Epithelial cell of esophagus (primary cell): ENCODE data around the gene ATF7IP.
A peak's percentile ranks its signal among the peaks of the same experiment; 100 is the strongest.

ENCODE experiments used
- DNase-seq: peaks from one replicate; pipeline ENCODE4 v3.0.0; 2010; ENCODE audit warnings: low read depth
- H3K4me3 ChIP-seq: 2 replicates; pipeline ENCODE4 v1.5.1; 2011; ENCODE audit warnings: mild to moderate bottlenecking, low read length, control low read depth
- CTCF ChIP-seq: IDR thresholded peaks from 2 replicates; pipeline ENCODE4 v1.5.1; 2011; ENCODE audit warnings: low read depth, mild to moderate bottlenecking, low read length, control low read depth, inconsistent platforms; ENCODE audit not compliant: insufficient read depth; ENCODE audit errors: missing control alignments

Gene ATF7IP

GRCh38 chr12:14408208-14408607 is 42.7 kb downstream of the ATF7IP start:
- no peak for DNase-seq
- H3K4me3 ChIP-seq = no peak overlapping the region
- no peak for TF ChIP-seq CTCF

GRCh38 chr12:14410177-14410576 is 44.7 kb downstream of the ATF7IP start:
- no peak for TF ChIP-seq CTCF
- H3K4me3 ChIP-seq = no peak overlapping the region
- no peak for DNase-seq

- no peak overlapping the region for H3K4me3 ChIP-seq
- TF ChIP-seq CTCF = no peak
- DNase-seq = peak; percentile 12
Observed at GRCh38 chr12:14410841-14411569, 45.5 kb downstream of the ATF7IP start.

GRCh38 chr12:14416658-14417057 is 51.2 kb downstream of the ATF7IP start:
- DNase-seq = peak; percentile 76
- peak; percentile 37 for TF ChIP-seq CTCF

GRCh38 chr12:14417715-14418114 is 52.2 kb downstream of the ATF7IP start:
- DNase-seq = peak; percentile 88
- no peak for TF ChIP-seq CTCF
- H3K4me3 ChIP-seq = peak overlapping the region; percentile 1

More at GRCh38 chr12:14416658-14417057, 51.2 kb downstream of the ATF7IP start:
- H3K4me3 ChIP-seq = no peak overlapping the region

GRCh38 chr12:14418451-14418890 is 53.0 kb downstream of the ATF7IP start:
- DNase-seq = peak; percentile 33

More at GRCh38 chr12:14418451-14418890, 53.0 kb downstream of the ATF7IP start:
- H3K4me3 ChIP-seq = no peak overlapping the region
- no peak for TF ChIP-seq CTCF
